HUDEP-2 (cell line): Measurements from ENCODE around the gene KDM2B.

Experiments
- DNase-seq, 76 experiments: peaks; one replicate each; lab custom pipeline; 2025; ENCODE audit not compliant: unreplicated experiment in 76 of 76; lab: John Stamatoyannopoulos, UW

KDM2B gene

DNA sequence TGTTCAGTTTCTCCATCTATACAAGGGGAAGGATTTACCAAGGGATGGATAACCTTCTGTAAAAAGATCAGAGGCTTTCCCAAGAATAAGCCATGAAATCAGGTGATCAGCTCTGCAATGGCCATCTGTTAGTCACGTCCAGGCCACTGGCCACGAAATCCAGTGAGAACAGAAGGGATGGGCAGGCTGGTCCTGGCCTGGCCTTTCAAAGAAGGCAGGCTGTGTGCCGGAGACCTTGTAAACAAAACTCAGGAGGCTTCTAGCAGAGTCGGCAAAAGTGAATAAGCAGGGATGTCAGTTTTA is 112.4 kb downstream of the KDM2B start:
- DNase-seq = no peak

DNA sequence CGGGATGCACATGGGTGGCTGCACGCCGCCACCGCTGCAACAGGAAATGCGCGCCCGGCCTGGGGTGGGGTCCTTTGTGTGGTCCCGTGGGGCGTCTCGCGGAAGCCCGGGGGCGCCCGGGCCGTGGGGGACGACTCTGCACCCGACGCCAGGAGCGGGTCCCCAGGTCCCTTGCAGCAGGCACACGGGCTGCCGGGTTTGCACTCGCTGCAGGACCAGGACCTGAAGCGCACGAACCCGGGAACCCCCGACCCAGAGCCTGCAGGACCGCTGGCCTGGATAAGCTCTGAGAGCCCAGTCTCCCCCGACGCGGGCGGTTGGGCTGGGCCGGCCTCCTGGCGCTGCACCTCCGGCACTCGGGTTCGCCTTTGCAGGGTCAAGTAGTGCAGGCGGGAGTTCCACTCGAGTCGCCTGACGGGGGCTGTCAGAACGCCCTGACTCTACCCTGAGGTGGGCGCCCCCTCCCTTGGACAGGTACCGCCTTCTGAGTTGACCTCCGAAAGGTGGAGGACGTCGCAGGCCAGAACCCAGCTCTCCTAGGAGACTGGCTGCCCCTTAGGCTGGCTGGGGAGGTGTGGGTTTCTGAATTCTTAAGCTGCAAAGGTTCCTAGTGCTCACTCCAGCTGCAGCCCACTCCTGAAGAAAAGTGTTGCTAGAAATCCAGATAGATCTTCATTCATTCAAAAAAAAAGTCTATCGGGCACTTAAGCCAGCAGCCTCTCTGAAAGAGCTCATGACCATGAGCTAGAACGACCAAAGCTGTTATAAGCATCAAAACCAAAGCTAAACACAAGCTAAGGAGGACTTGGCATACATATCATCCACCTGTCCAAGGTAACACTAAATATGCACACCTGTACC is 113.0 kb downstream of the KDM2B start:
- DNase-seq = peak in 8 of 76 experiments; percentile 6 to 46 (median 21)

DNA sequence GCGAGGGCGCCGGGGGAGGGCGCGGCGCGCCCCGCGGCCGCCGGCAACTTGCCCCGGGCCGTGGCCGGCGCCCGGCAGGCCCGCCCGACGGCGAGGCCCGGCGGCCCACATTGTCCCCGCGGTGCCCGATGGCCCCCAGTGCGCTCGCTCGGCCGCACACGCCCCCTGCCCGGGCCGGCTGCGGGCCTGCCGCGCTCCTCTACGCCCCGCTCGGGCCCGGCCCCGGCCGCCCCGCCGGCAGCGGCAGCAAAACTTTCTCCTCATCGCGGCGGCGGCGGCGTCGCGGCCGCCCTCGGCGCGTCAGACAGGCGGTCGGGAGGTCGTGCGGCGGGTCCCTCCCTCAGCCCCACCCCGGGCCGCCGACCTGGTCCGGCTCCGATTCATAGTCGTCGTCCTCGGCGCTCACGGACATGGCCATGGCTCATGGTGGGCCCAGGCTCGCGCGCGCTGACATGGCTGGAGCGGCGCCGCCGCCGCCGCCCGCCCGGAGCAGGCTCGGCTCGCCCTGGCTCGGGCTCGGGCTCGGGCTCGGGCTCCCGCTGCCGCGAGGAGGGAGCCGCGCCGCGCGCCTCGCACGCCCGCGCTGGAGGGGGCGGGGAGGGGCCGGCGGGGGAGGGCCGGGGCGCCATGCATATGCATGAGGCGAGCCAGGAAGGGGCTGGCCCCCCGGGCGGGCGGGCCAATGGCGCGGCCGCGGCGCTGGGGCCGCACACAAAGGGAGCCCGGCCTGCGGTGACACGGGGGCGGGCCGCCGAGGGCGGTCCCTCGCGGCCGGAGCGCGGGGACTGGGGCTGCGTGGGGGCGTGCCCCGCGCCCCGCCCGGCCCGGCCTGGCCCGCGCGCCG is 113.8 kb downstream of the KDM2B start:
- DNase-seq = peak in 75 of 76 experiments; percentile 19 to 94 (median 85)

DNA sequence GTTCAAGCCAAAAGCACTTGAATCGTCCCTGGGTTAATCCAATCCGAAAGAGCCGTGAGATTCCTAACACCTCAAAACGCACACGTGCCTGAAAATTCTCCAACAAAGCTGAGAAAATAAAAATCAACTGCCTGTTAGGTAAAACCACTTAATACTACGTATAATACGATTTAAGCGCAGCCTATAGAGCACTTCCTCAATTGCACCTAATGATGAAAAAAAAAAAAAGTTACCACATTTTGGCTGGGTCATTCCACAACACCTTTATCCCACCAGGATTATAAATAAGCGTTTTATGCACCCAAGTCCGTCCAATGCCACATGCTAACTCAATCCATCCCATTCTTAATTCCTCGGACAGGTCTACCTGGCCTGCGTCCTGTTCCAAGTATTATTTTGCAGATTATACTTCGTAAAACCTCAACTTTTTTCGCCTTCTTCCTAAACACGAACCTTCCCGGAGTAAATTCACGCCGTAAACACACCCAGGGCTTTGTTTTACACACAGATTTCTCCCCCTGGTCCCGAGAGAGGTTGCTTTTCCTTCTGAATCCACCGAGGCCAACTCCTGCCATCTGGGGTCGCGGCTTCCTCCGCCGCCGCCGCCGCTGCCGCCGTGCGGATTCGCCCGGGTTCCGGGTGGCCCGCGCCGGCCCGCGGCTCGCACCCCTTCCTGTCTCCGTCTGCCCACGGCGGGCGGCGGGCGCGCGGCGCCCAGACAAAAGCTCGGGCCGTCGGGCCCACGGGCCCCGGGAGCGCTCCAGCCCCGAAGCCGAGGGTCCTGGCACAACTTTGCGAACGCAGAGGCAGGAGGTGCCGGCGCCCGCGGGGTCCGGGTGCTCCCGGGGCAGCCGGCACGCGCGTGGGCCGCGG is 114.7 kb downstream of the KDM2B start:
- DNase-seq = peak in 11 of 76 experiments; percentile 4 to 25 (median 11)

DNA sequence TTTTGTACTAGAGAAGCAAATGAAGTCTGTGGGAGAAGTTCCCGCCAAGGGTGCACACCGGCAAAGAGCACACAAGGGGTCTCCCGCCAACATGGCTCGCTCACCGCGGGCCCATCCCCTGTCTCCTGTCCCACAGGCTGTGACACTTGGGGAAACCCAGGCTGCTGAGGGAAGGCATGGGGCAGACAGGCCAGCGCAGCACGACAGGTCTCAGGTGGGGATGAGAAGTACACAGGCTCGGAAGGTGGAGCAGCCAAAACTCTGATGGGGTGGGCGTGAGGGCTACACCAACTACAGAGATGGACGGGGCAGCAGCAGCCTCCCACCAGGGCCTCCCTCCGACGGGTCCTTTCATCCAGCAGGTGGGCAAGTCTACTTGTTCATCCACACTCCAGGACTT is 116.5 kb downstream of the KDM2B start:
- no peak for DNase-seq

DNA sequence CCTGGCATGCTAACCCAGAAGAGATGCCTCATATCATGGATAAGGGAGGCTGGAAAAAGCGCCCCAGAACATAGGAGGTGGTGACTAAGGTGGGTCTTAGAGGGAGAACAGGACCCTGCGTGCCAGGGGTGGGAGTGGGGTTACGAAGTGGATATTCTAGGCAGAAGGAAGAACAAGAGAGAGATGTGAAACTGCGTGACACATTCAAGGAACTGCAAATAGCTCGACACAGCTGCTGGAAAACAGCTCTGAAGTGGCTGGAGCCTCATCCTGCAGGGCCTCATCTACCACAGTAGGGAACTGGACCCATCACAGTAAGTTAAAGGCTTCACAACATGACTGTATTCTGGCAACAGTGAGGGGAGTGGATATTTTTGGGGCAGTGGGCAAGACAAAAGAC is 119.8 kb downstream of the KDM2B start:
- no peak for DNase-seq

DNA sequence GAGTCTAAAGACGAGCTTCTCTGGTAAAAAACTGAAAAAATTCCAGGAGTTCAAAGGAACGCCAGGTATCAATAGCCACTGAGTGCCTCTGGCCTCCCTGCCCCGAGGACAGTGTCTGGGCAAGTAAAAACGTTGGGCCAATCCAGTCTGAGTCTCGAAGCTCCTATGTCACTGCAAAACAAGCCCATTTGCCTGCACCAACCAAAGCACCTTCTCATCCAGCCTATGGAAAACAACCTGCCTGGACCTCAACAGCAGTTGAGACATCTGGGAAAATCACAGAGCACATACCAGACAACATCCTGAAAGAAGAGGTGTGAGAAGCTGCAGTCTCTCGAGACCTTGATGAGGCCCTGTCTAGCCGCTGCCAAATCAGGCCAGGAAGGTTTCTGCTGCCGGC is 124.3 kb downstream of the KDM2B start:
- no peak for DNase-seq

DNA sequence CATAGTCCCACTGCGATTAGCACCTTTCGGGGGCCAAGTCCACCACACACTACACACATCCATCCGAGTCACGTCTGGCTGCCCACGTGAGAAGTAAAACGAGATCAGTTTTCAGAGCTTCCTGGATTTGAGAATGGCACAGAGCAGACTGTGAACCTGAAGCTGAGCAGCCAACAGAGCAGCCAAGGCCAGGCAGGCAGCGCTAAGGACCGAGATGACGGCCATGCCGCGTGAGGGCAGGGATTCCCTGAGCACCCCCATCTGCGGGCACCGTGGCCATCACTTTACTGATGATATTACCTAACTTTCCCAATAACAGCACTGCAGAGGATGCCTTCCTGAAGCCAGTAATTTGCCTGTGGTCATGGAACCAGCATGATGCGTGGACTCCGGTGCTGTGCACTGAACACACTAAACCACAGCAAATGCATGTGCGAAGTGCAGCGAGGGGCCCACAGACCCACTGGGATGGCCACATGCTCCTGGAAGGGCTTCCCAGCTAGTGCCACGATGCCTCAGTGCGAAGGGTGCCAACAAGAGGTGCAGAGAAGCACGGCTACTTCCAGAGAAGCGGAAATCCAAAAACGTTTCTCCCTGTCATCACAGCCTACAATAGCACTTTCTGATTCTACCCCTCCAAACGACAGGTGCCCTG is 124.9 kb downstream of the KDM2B start:
- no peak for DNase-seq

DNA sequence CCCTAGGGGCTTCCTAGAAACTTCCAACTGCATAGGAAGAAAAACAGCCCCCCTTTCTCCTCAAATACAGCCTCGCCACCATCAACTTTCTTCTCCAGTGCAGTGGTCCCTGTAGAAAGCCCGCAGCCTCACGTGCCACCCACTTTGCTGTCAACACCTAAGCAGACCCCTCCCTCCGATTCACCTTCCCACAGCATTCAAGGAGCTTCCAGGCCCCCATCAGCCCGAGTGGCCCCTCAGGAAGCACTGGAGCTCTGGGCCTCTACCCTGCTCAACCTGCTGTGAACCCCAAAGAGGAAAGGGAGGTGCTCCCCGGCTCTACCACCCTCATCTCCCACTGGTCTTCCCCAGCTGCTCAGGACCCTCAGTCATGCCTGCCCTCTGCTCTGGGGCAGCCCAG is 125.9 kb downstream of the KDM2B start:
- no peak for DNase-seq

DNA sequence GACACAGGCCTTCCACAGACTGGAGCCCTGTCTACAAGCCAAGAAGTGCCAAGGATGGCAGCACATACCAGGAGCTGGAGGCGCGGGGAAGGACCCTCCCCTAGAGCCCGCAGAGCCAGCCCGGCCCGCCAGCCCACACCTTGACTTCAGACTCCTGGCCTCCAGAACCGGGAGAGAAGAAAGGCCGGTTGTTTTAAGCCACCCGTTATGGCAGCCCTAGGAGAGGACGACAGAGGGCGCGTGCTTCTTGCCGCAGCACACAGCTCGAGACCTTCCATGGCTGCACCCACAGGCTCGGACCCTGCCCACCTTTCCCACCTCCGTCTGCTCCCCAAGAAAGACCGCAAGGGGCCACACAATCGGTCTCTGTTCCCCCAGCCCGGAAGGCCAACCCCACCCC is 127.2 kb downstream of the KDM2B start:
- no peak for DNase-seq

DNA sequence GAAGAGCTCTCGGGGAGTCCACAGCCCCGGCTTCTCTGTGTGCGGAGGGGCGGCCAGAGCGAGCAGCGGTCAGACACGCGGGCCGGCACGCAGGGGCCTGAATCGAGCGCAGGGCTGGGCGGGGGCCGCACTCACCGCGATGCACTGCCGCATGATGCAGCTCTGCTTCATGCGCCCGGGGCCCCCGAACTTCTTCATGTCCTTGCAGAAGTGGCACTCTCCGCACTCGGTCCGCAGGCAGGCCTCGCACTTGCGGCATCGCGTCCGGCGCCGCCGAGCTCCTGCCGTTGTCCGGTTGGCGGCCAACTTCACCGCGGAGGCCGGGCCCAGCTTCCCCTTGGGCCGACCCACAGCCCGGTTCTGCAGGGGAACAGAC is 127.8 kb downstream of the KDM2B start:
- no peak for DNase-seq

DNA sequence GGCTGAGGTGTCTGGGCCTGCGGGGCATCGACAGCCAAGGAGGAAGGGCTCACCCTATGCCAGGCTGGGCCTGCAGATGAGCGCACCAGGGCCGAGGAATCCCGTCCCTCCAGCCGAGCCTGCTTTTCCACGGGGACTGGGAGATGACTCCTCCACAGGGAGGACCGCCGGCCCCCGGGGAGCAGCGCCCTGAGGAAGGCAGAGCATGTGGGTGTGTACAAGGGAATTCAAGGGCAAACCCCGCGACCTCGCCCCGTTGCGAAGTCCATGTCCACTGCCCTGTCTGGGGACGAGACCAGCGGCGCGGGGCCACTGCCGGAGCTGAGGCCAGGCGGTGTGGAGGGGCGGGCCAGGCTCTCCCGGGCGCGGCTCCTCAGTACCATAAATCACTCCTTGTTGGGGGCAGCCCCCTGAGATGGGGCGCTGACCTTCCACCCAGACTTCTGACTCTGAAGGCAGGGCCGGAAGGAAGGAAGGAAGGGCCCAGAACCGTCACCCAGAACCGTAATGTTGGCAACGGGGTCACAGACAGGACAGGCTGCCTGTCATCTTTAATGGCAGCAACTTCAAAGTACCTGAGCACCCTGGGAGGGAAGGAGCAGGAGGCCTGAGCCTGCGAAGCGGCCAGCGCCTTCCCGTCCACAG is 128.4 kb downstream of the KDM2B start:
- no peak for DNase-seq

DNA sequence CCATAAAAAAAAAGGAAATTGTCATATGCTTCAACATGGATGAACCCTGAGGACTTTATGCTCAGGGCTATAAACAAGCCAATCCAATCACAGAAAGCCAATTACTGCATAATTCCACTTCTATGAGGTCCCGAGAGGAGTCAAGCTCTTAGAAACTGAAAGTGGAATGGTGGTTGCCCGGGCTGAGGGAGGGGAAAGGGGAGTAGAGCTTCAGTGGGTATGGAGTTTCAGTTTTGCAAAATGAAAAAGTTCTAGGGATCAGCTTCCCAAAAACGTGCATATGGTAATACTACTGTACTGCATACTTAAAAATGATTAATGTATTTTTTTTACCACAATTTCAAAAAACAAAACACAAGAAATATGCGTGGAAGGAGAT is 128.9 kb downstream of the KDM2B start:
- no peak for DNase-seq

DNA sequence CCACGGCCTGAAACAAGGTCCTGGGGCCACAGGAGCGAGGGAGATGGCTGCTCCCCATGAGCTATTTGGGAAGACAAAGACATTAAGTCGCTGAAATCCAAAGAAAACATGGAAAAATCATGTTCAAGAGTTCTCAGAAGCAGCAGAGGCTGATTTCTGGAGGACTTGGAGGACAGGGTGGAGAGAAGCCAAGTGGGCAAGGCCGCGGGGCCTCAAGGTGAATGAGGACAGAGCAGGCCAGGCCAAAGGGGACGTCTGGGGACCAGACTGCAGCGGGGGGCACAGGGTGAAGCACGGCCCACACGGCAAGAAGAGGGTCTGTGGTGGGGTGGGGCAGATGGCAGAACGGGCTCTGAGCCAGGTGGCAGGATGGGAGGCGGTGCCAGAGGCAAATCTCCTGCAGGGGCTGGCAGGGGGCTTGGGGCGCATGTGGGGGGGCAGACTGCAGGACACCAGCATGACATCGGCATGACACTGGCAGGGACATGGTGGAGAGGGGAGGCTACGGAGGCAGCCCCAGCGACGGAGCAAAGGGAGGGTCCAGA is 132.0 kb downstream of the KDM2B start:
- DNase-seq = no peak

DNA sequence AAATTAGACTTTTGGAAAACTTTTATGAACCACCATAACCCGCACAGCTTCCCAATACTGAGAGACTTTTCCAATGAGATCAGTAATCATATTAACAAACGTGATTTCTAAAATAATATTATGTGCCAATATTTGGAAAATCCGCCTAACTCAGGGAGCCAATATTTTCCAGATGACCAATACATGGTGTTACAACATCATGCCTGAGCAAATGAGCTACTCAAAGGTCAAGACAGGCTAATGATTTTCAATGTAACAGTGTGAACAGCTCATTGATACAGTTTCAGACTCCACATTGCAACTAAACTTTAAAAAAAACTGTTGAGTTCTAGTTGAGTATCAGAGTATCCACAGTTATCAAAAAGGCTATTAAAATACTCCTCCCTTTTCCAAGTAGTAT is 134.1 kb downstream of the KDM2B start:
- no peak for DNase-seq

DNA sequence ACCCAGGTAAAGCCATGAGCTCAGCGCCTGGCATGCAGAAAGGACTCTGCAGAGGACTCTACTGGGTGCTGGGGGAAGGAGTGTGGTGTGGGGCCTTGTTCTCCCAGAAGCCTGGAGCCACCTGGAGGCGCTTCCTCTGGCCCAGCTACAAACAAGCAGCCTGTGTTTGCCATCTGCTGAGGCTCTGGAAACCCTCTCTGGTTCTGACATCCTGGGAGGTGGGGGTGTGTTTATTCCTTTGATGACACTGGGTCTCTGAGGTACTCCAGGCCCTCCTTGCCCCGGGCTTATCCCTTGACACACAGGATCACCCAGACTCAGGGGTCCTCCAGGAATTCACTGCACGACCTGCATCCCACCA is 136.0 kb downstream of the KDM2B start:
- DNase-seq = no peak

DNA sequence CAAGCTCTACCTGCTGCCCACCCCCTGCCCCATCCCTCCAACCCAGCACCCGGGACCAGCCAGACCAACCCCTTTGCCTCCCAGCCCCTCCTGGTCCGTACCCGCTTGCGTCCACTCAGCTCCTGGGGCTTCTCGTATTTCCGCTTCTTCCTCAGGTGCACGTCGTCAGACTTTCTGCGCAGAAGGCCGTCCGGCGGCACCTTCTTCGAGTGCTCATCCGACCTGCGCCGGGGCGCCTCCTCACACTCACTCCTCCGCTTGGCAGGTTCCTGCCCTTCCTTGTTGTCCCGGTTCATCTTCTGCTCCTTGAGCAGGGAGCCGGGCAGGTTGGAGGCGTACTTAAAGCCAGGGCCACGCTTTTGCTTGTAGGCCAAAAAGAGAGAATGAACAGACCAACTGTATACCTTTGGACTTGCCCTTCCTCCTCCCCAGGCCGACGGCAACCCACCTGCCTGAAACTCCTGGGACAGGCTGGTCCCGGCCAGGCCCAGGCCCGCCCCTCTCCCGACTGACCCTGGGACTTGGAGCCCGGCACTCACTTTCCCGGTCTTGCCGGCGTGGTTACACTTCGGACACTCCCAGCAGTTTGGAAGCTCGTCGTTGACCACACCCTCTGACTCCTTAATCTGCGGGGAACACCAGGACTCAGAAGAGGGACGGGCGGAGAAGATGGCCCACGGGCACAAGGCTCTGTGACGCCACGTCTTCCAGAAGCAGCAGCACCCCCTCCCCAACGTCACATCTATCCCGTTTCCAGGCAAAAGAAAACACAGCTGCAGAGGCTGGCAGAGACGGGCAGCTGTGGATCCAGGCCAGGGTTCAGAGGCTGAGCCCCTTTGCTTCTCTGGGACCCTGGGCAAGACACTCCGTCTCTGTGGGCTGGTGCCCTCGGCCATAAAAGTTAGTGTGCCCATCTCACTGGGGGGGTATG is 136.6 kb downstream of the KDM2B start:
- DNase-seq = peak in 1 of 76 experiments; percentile 2

DNA sequence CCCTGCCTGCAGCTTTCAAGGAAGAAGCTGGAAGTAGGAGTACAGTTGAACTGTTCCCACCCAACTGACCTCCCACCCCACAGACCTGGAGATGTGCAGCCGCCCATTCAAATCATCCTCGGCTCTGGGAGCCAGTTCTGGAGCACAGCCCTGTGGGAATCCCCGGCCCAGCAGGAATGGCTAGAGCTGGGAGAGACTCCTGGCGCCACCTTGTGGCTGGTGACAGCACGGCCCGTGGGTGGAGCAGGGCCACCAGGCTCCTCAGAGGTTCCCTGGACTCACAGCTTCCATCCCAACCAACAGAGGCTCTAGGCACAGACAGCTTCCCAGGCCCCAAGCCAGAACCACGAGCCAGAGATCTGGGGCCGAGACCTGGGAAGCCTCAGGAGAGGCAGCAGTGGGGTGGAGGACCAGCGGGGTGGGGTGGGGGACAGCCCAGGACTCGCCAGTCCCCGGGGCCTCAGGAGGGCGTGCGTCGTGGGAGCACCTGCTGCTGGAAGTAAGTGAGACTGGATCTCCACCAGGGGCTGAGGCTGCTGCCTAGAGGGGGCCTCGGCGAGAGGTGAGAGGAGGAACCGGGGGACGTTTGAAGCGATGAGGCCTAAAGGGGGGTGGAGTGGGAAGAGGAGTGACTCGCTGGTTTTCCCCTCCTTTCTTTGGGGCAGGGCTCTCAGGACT is 137.5 kb downstream of the KDM2B start:
- DNase-seq = peak in 59 of 76 experiments; percentile 2 to 75 (median 46)
